Mesenchymal stem cell (in vitro differentiated cells and primary cell): ENCODE results near the gene SCML1.
"Not testable (repeated sequence)": the region's sequence is repeated elsewhere in the genome, so short reads cannot be mapped to it uniquely, and the experiment has no call there.

Experiments
- DNase-seq: peaks from one replicate; pipeline ENCODE4 v3.0.0-alpha.2; 2013
- H2AFZ ChIP-seq: one replicate; pipeline ENCODE4 v1.6.1; 2013; ENCODE audit warnings: low read depth, mild to moderate bottlenecking, control low read depth, inconsistent platforms, low read length, moderate library complexity
- H2AK5ac ChIP-seq: 2 replicates; pipeline ENCODE4 v1.6.1; 2013; ENCODE audit warnings: low read length, moderate library complexity, mild to moderate bottlenecking, inconsistent platforms; ENCODE audit not compliant: severe bottlenecking
- H2BK120ac ChIP-seq: one replicate; pipeline ENCODE4 v1.6.1; 2013; ENCODE audit warnings: low read depth, mild to moderate bottlenecking, inconsistent platforms, low read length, moderate library complexity
- H2BK12ac ChIP-seq, 2 experiments: one replicate each; pipeline ENCODE4 v1.6.1; 2013; ENCODE audit warnings: inconsistent platforms in 2 of 2, low read length in 2 of 2, mild to moderate bottlenecking in 2 of 2, moderate library complexity in 2 of 2, control low read depth in 1 of 2
- H2BK15ac ChIP-seq: one replicate; pipeline ENCODE4 v1.6.1; 2013; ENCODE audit warnings: mild to moderate bottlenecking, low read depth, inconsistent platforms; ENCODE audit not compliant: poor library complexity, severe bottlenecking
- H2BK5ac ChIP-seq: 2 replicates; pipeline ENCODE4 v1.6.1; 2013; ENCODE audit warnings: low read depth, mild to moderate bottlenecking, low read length, control low read depth, inconsistent platforms; ENCODE audit not compliant: poor library complexity, severe bottlenecking
- H3K14ac ChIP-seq, 2 experiments: one replicate each; pipeline ENCODE4 v1.6.1; 2013; ENCODE audit warnings: inconsistent platforms in 2 of 2, low read length in 2 of 2, control low read depth in 1 of 2, mild to moderate bottlenecking in 1 of 2, moderate library complexity in 1 of 2
- H3K18ac ChIP-seq, 2 experiments: one replicate each; pipeline ENCODE4 v1.6.1; 2013; ENCODE audit warnings: inconsistent platforms in 2 of 2, low read length in 2 of 2, control low read depth in 1 of 2, low read depth in 1 of 2, mild to moderate bottlenecking in 1 of 2
- H3K23ac ChIP-seq, 2 experiments: one replicate each; pipeline ENCODE4 v1.6.1; 2013; ENCODE audit warnings: inconsistent platforms in 2 of 2, low read length in 2 of 2, mild to moderate bottlenecking in 2 of 2, moderate library complexity in 2 of 2, control low read depth in 1 of 2
- H3K27ac ChIP-seq: 2 replicates; pipeline ENCODE4 v1.5.1; 2013; ENCODE audit warnings: mild to moderate bottlenecking, moderate library complexity, low read length, control low read depth, inconsistent platforms; ENCODE audit not compliant: poor library complexity, severe bottlenecking
- H3K27me3 ChIP-seq, 2 experiments: 2 replicates each; pipeline versions ENCODE4 v1.6.1 to v1.7.0; 2013; ENCODE audit warnings: low read length in 2 of 2, mild to moderate bottlenecking in 2 of 2, moderate library complexity in 2 of 2, control low read depth in 1 of 2, inconsistent platforms in 1 of 2; ENCODE audit not compliant: control insufficient read depth in 1 of 2, insufficient read depth in 1 of 2
- H3K36me3 ChIP-seq, 2 experiments: 2 replicates each; pipeline versions ENCODE4 v1.6.1 to v1.7.0; 2013; ENCODE audit warnings: low read length in 2 of 2, control low read depth in 1 of 2, inconsistent platforms in 1 of 2, low read depth in 1 of 2, mild to moderate bottlenecking in 1 of 2; ENCODE audit not compliant: insufficient read depth in 2 of 2, control insufficient read depth in 1 of 2
- H3K4ac ChIP-seq, 2 experiments: one replicate each; pipeline ENCODE4 v1.6.1; 2013; ENCODE audit warnings: inconsistent platforms in 2 of 2, low read length in 2 of 2, mild to moderate bottlenecking in 2 of 2, moderate library complexity in 2 of 2, control low read depth in 1 of 2, low read depth in 1 of 2
- H3K4me1 ChIP-seq: 2 replicates; pipeline ENCODE4 v1.6.1; 2013; ENCODE audit warnings: low read depth, low read length, control low read depth; ENCODE audit not compliant: control insufficient read depth, insufficient read depth
- H3K4me2 ChIP-seq: 2 replicates; pipeline ENCODE4 v1.6.1; 2013; ENCODE audit warnings: low read length, mild to moderate bottlenecking, inconsistent platforms; ENCODE audit not compliant: poor library complexity, severe bottlenecking
- H3K4me3 ChIP-seq, 2 experiments: 2 replicates each; pipeline versions ENCODE4 v1.5.1 to v1.7.0; 2013; ENCODE audit warnings: low read length in 2 of 2, mild to moderate bottlenecking in 2 of 2, control low read depth in 1 of 2, low read depth in 1 of 2; ENCODE audit not compliant: insufficient read depth in 1 of 2
- H3K79me1 ChIP-seq: replicated peaks from 2 replicates; pipeline ENCODE4 v1.6.1; 2013; ENCODE audit warnings: mild to moderate bottlenecking, control low read depth, low read length, inconsistent platforms; ENCODE audit not compliant: poor library complexity, severe bottlenecking
- H3K9ac ChIP-seq: 2 replicates; pipeline ENCODE4 v1.7.0; 2013; ENCODE audit warnings: mild to moderate bottlenecking, low read length, moderate library complexity
- H3K9me3 ChIP-seq: 2 replicates; pipeline ENCODE4 v1.7.0; 2013; ENCODE audit warnings: mild to moderate bottlenecking, low read length; ENCODE audit not compliant: control insufficient read depth
- H4K8ac ChIP-seq: one replicate; pipeline ENCODE4 v1.6.1; 2013; ENCODE audit warnings: inconsistent platforms, mild to moderate bottlenecking, low read length, moderate library complexity
- H4K91ac ChIP-seq: one replicate; pipeline ENCODE4 v1.6.1; 2013; ENCODE audit warnings: mild to moderate bottlenecking, low read length, inconsistent platforms
- WGBS: methylation state at CpG from one replicate; pipeline ENCODE4 v1.1.7; 2013; ENCODE audit warnings: mixed read lengths; 5-methylcytosine and 5-hydroxymethylcytosine counted together

SCML1 gene

GRCh38 chrX:17774053-17774452 is 36.8 kb downstream of the SCML1 start:
- Histone ChIP-seq H3K9me3 (peaks cover 3% of the 10 kb centered on the region), H4K8ac (no peak overlapping the region), H2BK15ac (no peak overlapping the region), H3K4me3 (no peak overlapping the region), H4K91ac (no peak overlapping the region), H3K4me2 (no peak overlapping the region), H3K36me3 (no peaks in the 10 kb centered on the region), H3K18ac (no peak overlapping the region), H2BK120ac (no peak overlapping the region), H3K27me3 (peaks cover 23 to 63% of the 10 kb centered on the region in 2 experiments), H2AFZ (no peak overlapping the region), H3K79me1 (no peaks in the 10 kb centered on the region), H2BK5ac (no peak overlapping the region), H3K23ac (no peak overlapping the region), H2AK5ac (no peak overlapping the region), H3K27ac (no peak overlapping the region), H3K4me1 (no peaks in the 10 kb centered on the region), H3K4ac (no peak overlapping the region), H3K9ac (no peak overlapping the region), H3K14ac (no peak overlapping the region), H2BK12ac (no peak overlapping the region)
- DNase-seq = no peak
- WGBS = 78% methylated on average over 1 of the region's 1 CpG

- no peak overlapping the region for H3K27ac ChIP-seq
- no peaks in the 10 kb centered on the region for H3K36me3 ChIP-seq
- H3K23ac ChIP-seq = no peak overlapping the region
- peaks cover 12% of the 10 kb centered on the region for H3K9me3 ChIP-seq
- H3K9ac ChIP-seq = no peak overlapping the region
- no peaks in the 10 kb centered on the region for H3K4me1 ChIP-seq
- no peak overlapping the region for H4K91ac ChIP-seq
- H2BK120ac ChIP-seq = no peak overlapping the region
- H2AK5ac ChIP-seq = no peak overlapping the region
- peaks cover 0 to 24% of the 10 kb centered on the region in 2 experiments for H3K27me3 ChIP-seq
- no peaks in the 10 kb centered on the region for H3K79me1 ChIP-seq
- H3K4me3 ChIP-seq = no peak overlapping the region
- 81% methylated on average over 2 of the region's 2 CpGs for WGBS
- no peak overlapping the region for H2BK12ac ChIP-seq
- no peak overlapping the region for H2BK5ac ChIP-seq
- no peak overlapping the region for H3K4ac ChIP-seq
- no peak for DNase-seq
- no peak overlapping the region for H2AFZ ChIP-seq
- H3K14ac ChIP-seq = no peak overlapping the region
- H2BK15ac ChIP-seq = no peak overlapping the region
- no peak overlapping the region for H3K4me2 ChIP-seq
- H4K8ac ChIP-seq = no peak overlapping the region
- no peak overlapping the region for H3K18ac ChIP-seq
These were observed 41.7 kb downstream of the SCML1 start for GRCh38 chrX:17778997-17779396.

GRCh38 chrX:17779434-17779833 is 42.1 kb downstream of the SCML1 start:
- Histone ChIP-seq H2BK5ac (no peak overlapping the region), H4K8ac (no peak overlapping the region), H3K4me2 (no peak overlapping the region), H3K27me3 (peaks cover 0 to 20% of the 10 kb centered on the region in 2 experiments), H2BK12ac (no peak overlapping the region), H3K36me3 (no peaks in the 10 kb centered on the region), H3K9me3 (peaks cover 11% of the 10 kb centered on the region), H3K4ac (no peak overlapping the region), H3K79me1 (no peaks in the 10 kb centered on the region), H3K4me1 (no peaks in the 10 kb centered on the region), H2BK120ac (no peak overlapping the region), H3K9ac (no peak overlapping the region), H2AFZ (no peak overlapping the region), H4K91ac (no peak overlapping the region), H3K27ac (no peak overlapping the region), H3K4me3 (no peak overlapping the region), H3K23ac (no peak overlapping the region), H3K14ac (no peak overlapping the region), H3K18ac (no peak overlapping the region), H2BK15ac (no peak overlapping the region), H2AK5ac (no peak overlapping the region)
- no peak for DNase-seq
- 82% methylated on average over 3 of the region's 4 CpGs for WGBS

- WGBS = 75% methylated on average over 21 of the region's 31 CpGs
- not testable (repeated sequence) for H3K4me3 ChIP-seq
These were observed 49.5 kb downstream of the SCML1 start for GRCh38 chrX:17786554-17787347.

More at GRCh38 chrX:17786554-17787347, 49.5 kb downstream of the SCML1 start:
- H3K4me1 ChIP-seq, H4K91ac ChIP-seq, H4K8ac ChIP-seq, H2BK15ac ChIP-seq, H2BK120ac ChIP-seq, H2AK5ac ChIP-seq, H3K9me3 ChIP-seq, H2BK12ac ChIP-seq, H3K18ac ChIP-seq, DNase-seq, H3K36me3 ChIP-seq, H2BK5ac ChIP-seq, H3K79me1 ChIP-seq, H2AFZ ChIP-seq, H3K4ac ChIP-seq, H3K9ac ChIP-seq, H3K27ac ChIP-seq, H3K4me2 ChIP-seq, H3K23ac ChIP-seq, H3K14ac ChIP-seq: not testable (repeated sequence)
- H3K27me3 ChIP-seq = peaks cover 4 to 18% of the 10 kb centered on the region in 2 experiments
